Tibial nerve (tissue), 4 donors: ENCODE measurements around the gene CLSTN1. TPM values are rescaled to one million over a fixed set of nuclear protein-coding genes. Genes with fewer than 3 reads are reported as not detected.
A peak's percentile ranks its signal among the peaks of the same experiment; 100 is the strongest.

Experiments
- DNase-seq, 2 donors: peaks; one replicate each; pipeline ENCODE4 v3.0.0-alpha.2; 2019; ENCODE audit warnings: low spot score in 2 of 2
- H3K27ac ChIP-seq, 4 donors: fragments of 200-600 bp; sonication (generic) in 3 of 4; one replicate each; pipeline ENCODE4 v1.5.1; 2017 to 2019; ENCODE audit warnings: mild to moderate bottlenecking in 1 of 4
- H3K27me3 ChIP-seq, 2 donors: fragments of 200-600 bp; sonication (generic) in 1 of 2; one replicate each; pipeline versions ENCODE4 v1.5.1 to v1.6.0; 2017 to 2019
- H3K36me3 ChIP-seq, 3 donors: fragments of 200-600 bp; sonication (generic); one replicate each; pipeline ENCODE4 v1.5.1; 2018 to 2019
- H3K4me1 ChIP-seq, 4 donors: fragments of 200-600 bp; sonication (generic) in 3 of 4; one replicate each; pipeline ENCODE4 v1.5.1; 2017 to 2019
- H3K4me3 ChIP-seq, 4 donors: fragments of 200-600 bp; sonication (generic) in 3 of 4; one replicate each; pipeline ENCODE4 v1.5.1; 2017 to 2019; ENCODE audit warnings: mild to moderate bottlenecking in 1 of 4, moderate library complexity in 1 of 4
- H3K9me3 ChIP-seq, 4 donors: fragments of 200-600 bp; sonication (generic) in 3 of 4; one replicate each; pipeline ENCODE4 v1.5.1; 2017 to 2019
- CTCF ChIP-seq, 5 experiments: fragments of 200-600 bp in 3 of 5; fragments of 450-650 bp in 2 of 5; sonication (generic) in 3 of 5; IDR thresholded peaks; one replicate each; pipeline ENCODE4 v1.5.1; 2016 to 2019; ENCODE audit warnings: antibody characterized with exemption in 5 of 5, mild to moderate bottlenecking in 3 of 5, moderate library complexity in 2 of 5
- EP300 ChIP-seq, 2 donors: sonication (generic); formaldehyde crosslinking; IDR thresholded peaks; one replicate each; pipeline ENCODE4 v1.6.1; 2017; ENCODE audit warnings: antibody characterized with exemption in 2 of 2, mild to moderate bottlenecking in 1 of 2
- POLR2A ChIP-seq, 2 donors: fragments of 450-650 bp; IDR thresholded peaks; one replicate each; pipeline ENCODE4 v1.6.1; 2017; ENCODE audit warnings: antibody characterized with exemption in 2 of 2, mild to moderate bottlenecking in 2 of 2, moderate library complexity in 2 of 2
- WGBS, 2 donors: methylation state at CpG; one replicate each; pipeline ENCODE4 v1.1.5; 2018; 5-methylcytosine and 5-hydroxymethylcytosine counted together
- total RNA-seq, 4 donors: library from RNA; depleted of rRNA; stranded (reverse); fragments of >200 nt; gene quantifications; one replicate each; pipeline ENCODE4 v1.1.0, GENCODE V29; 2016

Gene CLSTN1
- total RNA-seq, 4 donors from 2014 or later: 60.9 to 90.6 (median 72.5) TPM

DNA sequence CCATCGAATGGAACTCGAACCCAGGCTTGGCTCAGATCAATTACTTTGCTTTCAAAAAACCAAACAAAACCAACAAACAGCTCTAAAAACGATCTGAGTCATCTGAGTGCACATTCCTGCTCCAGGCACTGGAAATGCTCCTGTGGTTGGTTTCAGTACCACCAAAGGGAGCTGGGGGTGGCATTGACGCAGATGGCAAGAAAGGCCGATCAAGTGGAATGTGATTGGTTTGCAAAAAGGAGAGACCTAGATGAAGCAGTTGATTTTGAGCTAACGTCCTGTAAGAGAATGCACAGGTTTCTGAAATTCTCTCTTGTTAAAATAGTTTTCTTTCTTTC, 132.7 kb downstream of the CLSTN1 start:
- Histone ChIP-seq H3K27ac (no peak overlapping the region), H3K9me3 (no peaks in the 10 kb centered on the region), H3K4me3 (no peak overlapping the region), H3K4me1 (peaks cover 0 to 44% (median 26%) of the 10 kb centered on the region in 4 donors), H3K27me3 (no peaks in the 10 kb centered on the region), H3K36me3 (peaks cover 0 to 22% (median 0%) of the 10 kb centered on the region in 3 donors)
- DNase-seq: no peak
- TF ChIP-seq CTCF (IDR thresholded peaks at IDR 0.05): no peak
- WGBS, 2 donors: 75 to 79% methylated on average over 6 of the region's 6 CpGs

DNA sequence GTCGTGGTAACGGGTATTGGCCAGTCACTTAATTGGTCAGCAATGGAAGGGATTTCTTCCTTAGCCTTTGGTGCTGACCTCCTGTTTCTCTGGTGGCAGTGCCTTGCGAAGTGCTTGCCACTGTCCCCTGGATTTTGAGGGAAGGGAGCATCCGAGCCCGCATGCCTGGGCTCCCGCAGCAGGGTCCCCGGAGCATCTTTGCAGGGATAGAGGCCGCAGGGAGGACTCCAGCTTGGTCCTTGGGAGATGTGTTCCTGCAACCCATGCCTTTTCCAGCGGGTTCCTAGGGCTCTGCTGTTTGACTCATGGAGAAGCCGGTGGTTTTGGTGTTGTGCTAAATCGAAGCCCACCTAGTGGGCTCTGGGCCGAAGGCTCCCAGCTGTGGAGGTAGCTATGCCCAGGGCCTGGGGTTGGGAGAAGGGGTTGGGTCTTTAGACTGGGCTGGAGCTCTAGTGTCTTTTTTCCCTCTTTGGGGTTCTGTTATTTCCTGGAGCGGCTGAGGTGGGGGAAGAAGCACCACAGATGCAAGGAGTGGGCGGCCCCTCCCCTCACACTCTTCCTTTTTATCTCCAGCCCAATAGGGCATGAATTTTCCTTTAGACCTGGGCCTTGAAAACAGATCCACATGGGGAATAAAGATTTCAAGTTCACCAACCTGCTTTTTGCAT, 133.2 kb downstream of the CLSTN1 start:
- TF ChIP-seq POLR2A (IDR thresholded peaks at IDR 0.05) (no peak), EP300 (IDR thresholded peaks at IDR 0.05) (no peak), CTCF (IDR thresholded peaks at IDR 0.05) (no peak)
- H3K4me3 ChIP-seq: peak overlapping the region in 2 of 4 donors; percentile 76 to 92

GRCh38 chr1:9689971-9690381, 133.8 kb downstream of the CLSTN1 start:
- peak in 1 of 2 donors; percentile 24 for DNase-seq
- Histone ChIP-seq H3K9me3 (no peaks in the 10 kb centered on the region), H3K27ac (peak overlapping the region; percentile 11 to 85 (median 80)), H3K4me3 (peak overlapping the region; percentile 55 to 92 (median 74)), H3K36me3 (peaks cover 0 to 22% (median 0%) of the 10 kb centered on the region in 3 donors), H3K4me1 (peaks cover 0 to 44% (median 26%) of the 10 kb centered on the region in 4 donors), H3K27me3 (no peaks in the 10 kb centered on the region)
- 4 to 13% methylated on average over 23 of the region's 23 CpGs for WGBS, 2 donors
- TF ChIP-seq POLR2A (IDR thresholded peaks at IDR 0.05) (no peak), CTCF (IDR thresholded peaks at IDR 0.05) (no peak), EP300 (IDR thresholded peaks at IDR 0.05) (no peak)

More for the DNA sequence above, 133.2 kb downstream of the CLSTN1 start:
- H3K36me3 ChIP-seq: peaks cover 0 to 22% (median 0%) of the 10 kb centered on the region in 3 donors
- H3K4me1 ChIP-seq: peaks cover 0 to 44% (median 26%) of the 10 kb centered on the region in 4 donors
- no peaks in the 10 kb centered on the region for H3K27me3 ChIP-seq
- no peaks in the 10 kb centered on the region for H3K9me3 ChIP-seq
- H3K27ac ChIP-seq: peak overlapping the region in 3 of 4 donors; percentile 74 to 85 (median 85)
- WGBS, 2 donors: 50 to 74% methylated on average over 12 to 13 of the region's 14 CpGs
- no peak for DNase-seq

DNA sequence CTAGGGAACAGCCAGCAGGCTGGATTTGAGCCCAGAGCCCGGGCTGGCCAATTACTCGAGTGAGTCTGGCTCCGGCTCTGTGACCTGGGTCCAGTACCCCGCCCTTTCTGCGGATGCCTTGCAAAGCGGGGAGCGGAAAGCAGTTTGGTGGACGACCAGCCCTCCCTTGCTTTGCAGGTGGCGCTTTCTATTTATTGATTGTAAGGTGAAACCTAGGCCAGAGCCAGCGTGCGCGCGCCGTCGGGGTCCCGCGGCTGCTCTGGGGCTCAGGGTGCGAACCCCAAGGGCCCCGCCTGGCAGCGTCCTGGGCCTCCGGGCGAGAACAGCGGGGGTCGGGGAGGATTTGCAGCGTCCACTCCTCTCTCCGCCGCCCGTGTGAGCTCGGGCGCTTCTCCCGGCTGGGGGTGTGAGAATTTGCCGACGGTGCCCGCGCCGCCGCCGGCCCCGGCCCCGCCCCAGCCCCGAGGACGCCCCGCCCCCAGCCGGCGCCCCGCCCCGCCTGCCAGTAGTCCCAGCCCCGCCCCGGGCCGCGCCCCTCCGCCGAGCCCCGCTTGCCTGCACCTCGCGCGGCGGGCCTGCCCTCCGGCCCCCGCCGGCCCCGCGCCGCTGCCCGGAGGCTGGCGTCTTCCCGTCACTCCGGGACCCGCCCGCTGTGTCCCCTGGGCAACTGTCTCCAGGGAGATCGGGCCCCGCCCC, 134.6 kb downstream of the CLSTN1 start:
- Histone ChIP-seq H3K4me1 (peaks cover 0 to 44% (median 26%) of the 10 kb centered on the region in 4 donors), H3K4me3 (peak overlapping the region; percentile 55 to 92 (median 74)), H3K9me3 (no peaks in the 10 kb centered on the region), H3K27ac (peak overlapping the region; percentile 11 to 85 (median 80)), H3K27me3 (no peaks in the 10 kb centered on the region), H3K36me3 (peaks cover 0 to 17% (median 0%) of the 10 kb centered on the region in 3 donors)
- TF ChIP-seq CTCF (IDR thresholded peaks at IDR 0.05) (no peak), EP300 (IDR thresholded peaks at IDR 0.05) (peak in 1 of 2 donors; percentile 7), POLR2A (IDR thresholded peaks at IDR 0.05) (no peak)
- DNase-seq: peak; percentile 73 to 74
- 1 to 2% methylated on average over 30 to 37 of the region's 72 CpGs for WGBS, 2 donors

DNA sequence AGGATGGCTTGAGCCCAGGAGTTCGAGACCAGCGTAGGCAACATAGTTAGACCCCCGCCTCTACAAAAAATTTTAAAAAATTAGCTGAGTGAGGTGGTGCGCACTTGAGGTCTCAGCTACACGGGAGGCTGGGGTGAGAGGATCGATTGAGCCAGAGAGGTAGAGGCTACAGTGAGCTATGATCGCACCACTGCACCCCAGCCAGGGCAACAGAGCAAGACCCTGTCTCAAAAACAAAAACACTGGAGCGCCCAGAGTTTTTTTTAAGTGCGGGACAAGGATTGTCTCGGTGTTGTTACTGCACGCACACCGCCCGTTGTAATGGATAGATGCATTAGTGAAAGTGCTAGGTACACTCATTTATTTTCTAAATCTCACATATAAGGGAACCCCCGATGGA, 135.2 kb downstream of the CLSTN1 start:
- H3K27me3 ChIP-seq: no peaks in the 10 kb centered on the region
- no peak for DNase-seq
- TF ChIP-seq POLR2A (IDR thresholded peaks at IDR 0.05) (no peak), EP300 (IDR thresholded peaks at IDR 0.05) (no peak), CTCF (IDR thresholded peaks at IDR 0.05) (no peak)
- peaks cover 0 to 44% (median 26%) of the 10 kb centered on the region in 4 donors for H3K4me1 ChIP-seq
- H3K36me3 ChIP-seq: peaks cover 0 to 12% (median 0%) of the 10 kb centered on the region in 3 donors
- H3K9me3 ChIP-seq: no peaks in the 10 kb centered on the region
- H3K4me3 ChIP-seq: peak overlapping the region; percentile 55 to 92 (median 68)
- peak overlapping the region in 1 of 4 donors; percentile 43 for H3K27ac ChIP-seq
- 52 to 53% methylated on average over 14 of the region's 14 CpGs for WGBS, 2 donors
